CD4-positive, alpha-beta T cell (primary cell): ENCODE data around the gene ATL2. TPM values are rescaled to one million over a fixed set of nuclear protein-coding genes. Genes with fewer than 3 reads are reported as not detected.

Source experiments
- ATAC-seq: fragments of 200-7000 bp; cut with Tn5 transposase; one replicate; pipeline ENCODE4 v1.10.0; 2022; ENCODE audit warnings: mild to moderate bottlenecking; ENCODE audit not compliant: poor library complexity
- CTCF ChIA-PET: fragments of 350-600 bp; sonication (Branson Sonifier 250); formaldehyde crosslinking; loops from one replicate; lab custom pipeline; 2021; ENCODE audit warnings: antibody characterized with exemption, inconsistent platforms; lab: Charles Lee
- POLR2A ChIA-PET: fragments of 350-600 bp; sonication (Branson Sonifier 250); formaldehyde crosslinking; loops from one replicate; lab custom pipeline; 2021; ENCODE audit warnings: antibody characterized with exemption, inconsistent platforms; lab: Charles Lee
- DNase-seq, 14 experiments: peaks; one replicate each; pipeline ENCODE4 v3.0.0-alpha.2; 2013 to 2020; ENCODE audit warnings: mixed read lengths in 2 of 14
- H3K27ac ChIP-seq, 2 donors: one replicate each; pipeline versions ENCODE4 v1.5.1 to v1.7.0; 2013; ENCODE audit warnings: low read length in 2 of 2, low read depth in 1 of 2, mild to moderate bottlenecking in 1 of 2
- H3K27me3 ChIP-seq, 2 experiments: 1 replicate in 1 of 2; 2 replicates in 1 of 2; pipeline versions ENCODE4 v1.6.1 to v1.7.0; 2013; ENCODE audit warnings: low read length in 2 of 2, control low read depth in 1 of 2, mild to moderate bottlenecking in 1 of 2, moderate library complexity in 1 of 2; ENCODE audit not compliant: insufficient read depth in 2 of 2, control insufficient read depth in 1 of 2
- H3K36me3 ChIP-seq: one replicate; pipeline ENCODE4 v1.6.1; 2013; ENCODE audit warnings: low read length, control low read depth; ENCODE audit not compliant: insufficient read depth
- H3K4me1 ChIP-seq: one replicate; pipeline ENCODE4 v1.6.1; 2013; ENCODE audit warnings: low read length, control low read depth; ENCODE audit not compliant: insufficient read depth
- H3K4me3 ChIP-seq: one replicate; pipeline ENCODE4 v1.5.1; 2013; ENCODE audit warnings: mild to moderate bottlenecking, low read length, moderate library complexity
- H3K9me3 ChIP-seq, 2 experiments: 1 replicate in 1 of 2; 2 replicates in 1 of 2; pipeline versions ENCODE4 v1.6.1 to v1.7.0; 2013; ENCODE audit warnings: low read length in 2 of 2, mild to moderate bottlenecking in 2 of 2, control low read depth in 1 of 2, moderate library complexity in 1 of 2; ENCODE audit not compliant: control insufficient read depth in 1 of 2, insufficient read depth in 1 of 2
- H3K27ac Mint-ChIP-seq: one replicate; pipeline ENCODE4 v1.8.0; 2020; ENCODE audit warnings: mixed read lengths
- H3K27me3 Mint-ChIP-seq: one replicate; pipeline ENCODE4 v1.8.0; 2021; ENCODE audit warnings: mixed read lengths
- H3K36me3 Mint-ChIP-seq: one replicate; pipeline ENCODE4 v1.8.0; 2021; ENCODE audit warnings: low read depth, mixed read lengths
- H3K4me1 Mint-ChIP-seq: one replicate; pipeline ENCODE4 v1.8.0; 2021; ENCODE audit warnings: low read depth, mixed read lengths
- H3K4me3 Mint-ChIP-seq: one replicate; pipeline ENCODE4 v1.8.0; 2020; ENCODE audit warnings: mild to moderate bottlenecking, mixed read lengths
- H3K9me3 Mint-ChIP-seq: one replicate; pipeline ENCODE4 v1.8.0; 2020; ENCODE audit warnings: mixed read lengths
- CTCF ChIP-seq: fragments of 200-600 bp; IDR thresholded peaks from one replicate; pipeline ENCODE4 v1.8.0; 2022; ENCODE audit warnings: antibody characterized with exemption, mild to moderate bottlenecking
- intact Hi-C, 2 experiments: fragments of 100-400 bp; cut with DNase I in 1 of 2; cut with micrococcal nuclease in 1 of 2; formaldehyde crosslinking; loops; one replicate each; pipeline versions ENCODE4 v1.15.1 to v1.9.0; 2023 to 2025; cut with DNase I, micrococcal nuclease
- total RNA-seq, 174 experiments: library from RNA in 2 of 174; stranded (reverse) in 2 of 174; gene quantifications; one replicate each; pipeline ENCODE4 v1.2.3 and lab custom pipeline; 2021 to 2026

ATL2 gene
- total RNA-seq, 2 experiments from 2014 or later, result 85.5 to 91.7 TPM

- Mint-ChIP-seq H3K9me3 (no peaks in the 10 kb centered on the region), H3K4me1 (peaks cover 84% of the 10 kb centered on the region), H3K36me3 (peaks cover 24% of the 10 kb centered on the region), H3K27me3 (no peaks in the 10 kb centered on the region), H3K27ac (peak overlapping the region; percentile 88), H3K4me3 (peak overlapping the region; percentile 94)
- H3K27me3 ChIP-seq, result no peaks in the 10 kb centered on the region
- ChIA-PET CTCF (interaction anchor here (0.9 to 3.2 kb wide), 13 partner anchors 10 to 203 kb away, joined by 3 to 11 read pairs (median 3); no protein-coding TSS in a partner anchor), POLR2A (interaction anchor here (0.6 to 2.9 kb wide), 10 partner anchors 9 to 1410 kb away, joined by 3 to 20 read pairs (median 4); partner anchors contain the start of genes SRSF7 and STRN)
- ATAC-seq, result peak; percentile 33
- peak in 6 of 14 experiments; percentile 33 to 70 (median 49) for DNase-seq
- no peaks in the 10 kb centered on the region for H3K9me3 ChIP-seq
- intact Hi-C loops, result loop anchor here (1.0 to 10.0 kb wide), 7 partner anchors 11 to 1411 kb away; partner anchors contain the start of genes CDC42EP3 (in 1 of the 2), GPATCH11 (in 1 of the 2), HEATR5B (in 1 of the 2) and SRSF7 (in 1 of the 2)
- no peak for TF ChIP-seq CTCF
- H3K36me3 ChIP-seq, result no peaks in the 10 kb centered on the region
- H3K27ac ChIP-seq, result peak overlapping the region; percentile 59 to 67
- peak overlapping the region; percentile 75 for H3K4me3 ChIP-seq
- peaks cover 32% of the 10 kb centered on the region for H3K4me1 ChIP-seq
Measured at GRCh38 chr2:38375696-38376345, 1.3 kb downstream of the ATL2 start.

GRCh38 chr2:38374984-38375383, 2.1 kb downstream of the ATL2 start:
- no peak for DNase-seq

GRCh38 chr2:38371235-38371634, 5.8 kb downstream of the ATL2 start:
- intact Hi-C loops, result loop anchor here (5.0 to 10.0 kb wide), 6 partner anchors 34 to 1406 kb away; partner anchors contain the start of genes CDC42EP3 (in 1 of the 2), GPATCH11 (in 1 of the 2), HEATR5B (in 1 of the 2) and STRN (in 1 of the 2)
- no peak overlapping the region for H3K27ac ChIP-seq
- Mint-ChIP-seq H3K27me3 (no peaks in the 10 kb centered on the region), H3K9me3 (no peaks in the 10 kb centered on the region), H3K4me1 (peaks cover 64% of the 10 kb centered on the region), H3K4me3 (no peak overlapping the region), H3K27ac (no peak overlapping the region), H3K36me3 (peaks cover 12% of the 10 kb centered on the region)
- POLR2A ChIA-PET, result no interaction called here
- ATAC-seq, result no peak
- H3K4me1 ChIP-seq, result peaks cover 13% of the 10 kb centered on the region
- CTCF ChIA-PET, result no interaction called here
- no peak overlapping the region for H3K4me3 ChIP-seq
- TF ChIP-seq CTCF, result no peak
- no peak for DNase-seq
- H3K27me3 ChIP-seq, result no peaks in the 10 kb centered on the region
- no peaks in the 10 kb centered on the region for H3K9me3 ChIP-seq
- no peaks in the 10 kb centered on the region for H3K36me3 ChIP-seq

More at GRCh38 chr2:38374984-38375383, 2.1 kb downstream of the ATL2 start:
- Histone ChIP-seq H3K9me3 (no peaks in the 10 kb centered on the region), H3K27ac (no peak overlapping the region), H3K27me3 (no peaks in the 10 kb centered on the region), H3K36me3 (no peaks in the 10 kb centered on the region), H3K4me1 (peaks cover 24% of the 10 kb centered on the region), H3K4me3 (no peak overlapping the region)
- TF ChIP-seq CTCF, result no peak
- Mint-ChIP-seq H3K27me3 (no peaks in the 10 kb centered on the region), H3K36me3 (peaks cover 24% of the 10 kb centered on the region), H3K4me1 (peaks cover 79% of the 10 kb centered on the region), H3K9me3 (no peaks in the 10 kb centered on the region), H3K4me3 (peak overlapping the region; percentile 94), H3K27ac (peak overlapping the region; percentile 88)
- intact Hi-C loops, result loop anchor here (1.0 to 10.0 kb wide), 8 partner anchors 10 to 1410 kb away; partner anchors contain the start of genes CDC42EP3 (in 1 of the 2), GPATCH11 (in 1 of the 2), HEATR5B (in 1 of the 2) and STRN (in 1 of the 2)
- POLR2A ChIA-PET, result interaction anchor here (0.7 to 2.9 kb wide), 4 partner anchors 8 to 454 kb away, joined by 3 to 20 read pairs (median 10); partner anchors contain the start of gene SRSF7
- CTCF ChIA-PET, result interaction anchor here (0.9 to 3.2 kb wide), 4 partner anchors 9 to 204 kb away, joined by 3 to 11 read pairs (median 3); no protein-coding TSS in a partner anchor
- no peak for ATAC-seq
